ENCODE results near the gene EPYC.

- TF ChIP-seq CTCF (IDR thresholded peaks at IDR 0.05; ENCODE audit: borderline replicate concordance, extremely low read depth, low read length, poor library complexity, severe bottlenecking) (no peak), EZH2 (IDR thresholded peaks at IDR 0.05; ENCODE audit: borderline replicate concordance, low read depth, low read length, severe bottlenecking) (no peak)
Observed at GRCh38 chr12:90961154-90961553, 43.6 kb downstream of the EPYC start.
